Ectodermal cell (in vitro differentiated cells): ENCODE measurements around the gene PLEKHH2.

Experiments
- H3K27ac ChIP-seq: 2 replicates; pipeline ENCODE4 v1.7.0; 2013; ENCODE audit warnings: mild to moderate bottlenecking, low read depth, low read length; ENCODE audit not compliant: insufficient read depth, poor library complexity, severe bottlenecking
- H3K27me3 ChIP-seq: 2 replicates; pipeline ENCODE4 v1.7.0; 2013; ENCODE audit warnings: mild to moderate bottlenecking, low read length; ENCODE audit not compliant: insufficient read depth, control insufficient read depth, poor library complexity, severe bottlenecking
- H3K36me3 ChIP-seq: one replicate; pipeline ENCODE4 v1.7.0; 2013; ENCODE audit warnings: low read length; ENCODE audit not compliant: control insufficient read depth, insufficient read depth
- H3K4me1 ChIP-seq: one replicate; pipeline ENCODE4 v1.7.0; 2013; ENCODE audit warnings: low read length; ENCODE audit not compliant: control insufficient read depth, insufficient read depth
- H3K4me3 ChIP-seq: 2 replicates; pipeline ENCODE4 v1.7.0; 2013; ENCODE audit warnings: low read depth, low read length, control low read depth; ENCODE audit not compliant: insufficient read depth
- H3K9me3 ChIP-seq: 2 replicates; pipeline ENCODE4 v1.7.0; 2013; ENCODE audit warnings: mild to moderate bottlenecking, low read length, moderate library complexity; ENCODE audit not compliant: control insufficient read depth
- WGBS, 2 experiments: methylation state at CpG; one replicate each; pipeline ENCODE4 v1.1.7; 2013; ENCODE audit warnings: missing lambda C conversion rate in 2 of 2; 5-methylcytosine and 5-hydroxymethylcytosine counted together

The PLEKHH2 gene

GRCh38 chr2:43736637-43737036 is 99.6 kb downstream of the PLEKHH2 start:
- Histone ChIP-seq H3K27me3 (no peaks in the 10 kb centered on the region), H3K9me3 (no peaks in the 10 kb centered on the region), H3K27ac (no peak overlapping the region), H3K36me3 (no peaks in the 10 kb centered on the region), H3K4me3 (no peak overlapping the region), H3K4me1 (no peaks in the 10 kb centered on the region)
- WGBS, 2 experiments: 94 to 99% methylated on average over 6 of the region's 6 CpGs

- H3K9me3 ChIP-seq: no peaks in the 10 kb centered on the region
- H3K27ac ChIP-seq: no peak overlapping the region
- 80 to 83% methylated on average over 8 of the region's 8 CpGs for WGBS, 2 experiments
- H3K36me3 ChIP-seq: no peaks in the 10 kb centered on the region
- H3K4me3 ChIP-seq: no peak overlapping the region
- H3K4me1 ChIP-seq: no peaks in the 10 kb centered on the region
- H3K27me3 ChIP-seq: no peaks in the 10 kb centered on the region
Measured at GRCh38 chr2:43737097-43737854, 100.2 kb downstream of the PLEKHH2 start.

- Histone ChIP-seq H3K36me3 (no peaks in the 10 kb centered on the region), H3K27me3 (no peaks in the 10 kb centered on the region), H3K27ac (no peak overlapping the region), H3K9me3 (no peaks in the 10 kb centered on the region), H3K4me1 (no peaks in the 10 kb centered on the region), H3K4me3 (no peak overlapping the region)
- WGBS, 2 experiments: 97 to 100% methylated on average over 1 to 2 of the region's 2 CpGs
Measured at GRCh38 chr2:43737855-43738254, 100.8 kb downstream of the PLEKHH2 start.

GRCh38 chr2:43738257-43738656 is 101.2 kb downstream of the PLEKHH2 start:
- Histone ChIP-seq H3K36me3 (no peaks in the 10 kb centered on the region), H3K27me3 (no peaks in the 10 kb centered on the region), H3K27ac (no peak overlapping the region), H3K4me3 (no peak overlapping the region), H3K4me1 (no peaks in the 10 kb centered on the region), H3K9me3 (no peaks in the 10 kb centered on the region)
- 86 to 94% methylated on average over 1 of the region's 2 CpGs for WGBS, 2 experiments

GRCh38 chr2:43743706-43744105 is 106.6 kb downstream of the PLEKHH2 start:
- Histone ChIP-seq H3K4me1 (no peaks in the 10 kb centered on the region), H3K27ac (no peak overlapping the region), H3K36me3 (no peaks in the 10 kb centered on the region), H3K4me3 (no peak overlapping the region), H3K9me3 (no peaks in the 10 kb centered on the region), H3K27me3 (no peaks in the 10 kb centered on the region)
- 88 to 94% methylated on average over 5 of the region's 5 CpGs for WGBS, 2 experiments

GRCh38 chr2:43745457-43745856 is 108.4 kb downstream of the PLEKHH2 start:
- WGBS, 2 experiments: 89 to 95% methylated on average over 3 of the region's 3 CpGs
- Histone ChIP-seq H3K4me3 (no peak overlapping the region), H3K36me3 (no peaks in the 10 kb centered on the region), H3K27ac (no peak overlapping the region), H3K9me3 (no peaks in the 10 kb centered on the region), H3K4me1 (no peaks in the 10 kb centered on the region), H3K27me3 (no peaks in the 10 kb centered on the region)

- Histone ChIP-seq H3K4me1 (peaks cover 9% of the 10 kb centered on the region), H3K27ac (no peak overlapping the region), H3K4me3 (no peak overlapping the region), H3K36me3 (no peaks in the 10 kb centered on the region), H3K27me3 (no peaks in the 10 kb centered on the region), H3K9me3 (no peaks in the 10 kb centered on the region)
- 85 to 87% methylated on average over 5 of the region's 5 CpGs for WGBS, 2 experiments
Measured at GRCh38 chr2:43748333-43748732, 111.3 kb downstream of the PLEKHH2 start.

- Histone ChIP-seq H3K36me3 (no peaks in the 10 kb centered on the region), H3K4me3 (no peak overlapping the region), H3K9me3 (no peaks in the 10 kb centered on the region), H3K4me1 (peaks cover 13% of the 10 kb centered on the region), H3K27ac (no peak overlapping the region), H3K27me3 (no peaks in the 10 kb centered on the region)
- WGBS, 2 experiments: 80 to 96% methylated on average over 2 of the region's 3 CpGs
Measured at GRCh38 chr2:43749583-43749982, 112.5 kb downstream of the PLEKHH2 start.

- no peak overlapping the region for H3K27ac ChIP-seq
- H3K9me3 ChIP-seq: no peaks in the 10 kb centered on the region
- WGBS, 2 experiments: 83 to 91% methylated on average over 5 of the region's 5 CpGs
- H3K27me3 ChIP-seq: no peaks in the 10 kb centered on the region
- H3K4me1 ChIP-seq: peaks cover 13% of the 10 kb centered on the region
- H3K4me3 ChIP-seq: no peak overlapping the region
- no peaks in the 10 kb centered on the region for H3K36me3 ChIP-seq
Measured at GRCh38 chr2:43751476-43751990, 114.5 kb downstream of the PLEKHH2 start.

- Histone ChIP-seq H3K27me3 (no peaks in the 10 kb centered on the region), H3K4me1 (peaks cover 13% of the 10 kb centered on the region), H3K27ac (no peak overlapping the region), H3K9me3 (no peaks in the 10 kb centered on the region), H3K36me3 (no peaks in the 10 kb centered on the region), H3K4me3 (no peak overlapping the region)
Measured at GRCh38 chr2:43752302-43752701, 115.2 kb downstream of the PLEKHH2 start.
